Measurements from ENCODE around the gene PCDHGC5.

PCDHGC5 gene

GRCh38 chr5:141533897-141534296 lies 45.0 kb downstream of the PCDHGC5 start:
- FAIRE-seq = no peak

DNA sequence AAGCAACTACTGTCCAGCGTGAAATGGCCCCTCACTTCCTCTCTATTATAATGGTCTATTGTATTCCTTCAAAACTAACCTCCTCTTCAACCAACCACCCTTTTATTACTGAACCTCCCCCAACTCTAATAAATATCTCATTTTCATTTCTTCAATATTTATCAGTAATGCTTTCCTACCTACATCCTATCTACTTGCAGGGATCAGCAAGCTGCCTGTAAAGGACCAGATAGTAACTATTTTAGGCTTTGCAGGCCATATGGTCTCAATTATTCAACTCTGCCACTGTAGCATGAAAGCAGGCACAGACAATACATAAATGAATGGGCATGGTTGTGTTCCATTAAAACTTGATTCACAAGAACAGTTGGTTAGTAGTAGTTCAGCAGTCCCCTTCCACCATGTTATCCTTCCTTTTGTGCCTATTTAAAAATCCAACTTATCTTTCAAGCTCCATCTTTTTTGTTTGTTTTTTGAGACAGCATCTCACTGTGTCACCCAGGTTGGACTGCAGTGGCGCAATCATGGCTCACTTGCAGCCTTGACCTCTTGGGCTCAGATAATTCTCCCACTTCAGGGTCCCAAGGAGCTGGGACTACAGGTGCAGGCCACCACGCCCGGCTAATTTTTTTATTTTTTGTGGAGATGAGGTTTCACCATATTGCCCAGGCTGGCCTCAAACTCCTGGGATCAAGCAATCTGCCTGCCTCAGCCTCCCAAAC lies 45.8 kb downstream of the PCDHGC5 start:
- FAIRE-seq = no peak

Measured in endometrium (tissue), 2 donors.